Ishikawa (cell line): ENCODE measurements around the gene WDR83.

ENCODE experiments used
- CEBPB ChIP-seq: IDR thresholded peaks from 2 replicates; pipeline ENCODE4 v1.6.1; 2012
- CREB1 ChIP-seq: IDR thresholded peaks from 2 replicates; pipeline ENCODE4 v1.6.1; 2012; ENCODE audit warnings: low read depth
- EGR1 ChIP-seq: IDR thresholded peaks from 2 replicates; pipeline ENCODE4 v1.6.1; 2012
- EP300 ChIP-seq: IDR thresholded peaks from 2 replicates; pipeline ENCODE4 v1.6.1; 2012; ENCODE audit warnings: borderline replicate concordance
- FOXM1 ChIP-seq: IDR thresholded peaks from 2 replicates; pipeline ENCODE4 v1.6.1; 2012; ENCODE audit warnings: low read depth, borderline replicate concordance
- MAX ChIP-seq: IDR thresholded peaks from 2 replicates; pipeline ENCODE4 v1.6.1; 2012
- NFIC ChIP-seq: IDR thresholded peaks from 2 replicates; pipeline ENCODE4 v1.6.1; 2012
- RAD21 ChIP-seq: IDR thresholded peaks from 2 replicates; pipeline ENCODE4 v1.6.1; 2012; ENCODE audit warnings: low read depth
- REST ChIP-seq: IDR thresholded peaks from 2 replicates; pipeline ENCODE4 v1.6.1; 2012; ENCODE audit warnings: low read depth, mild to moderate bottlenecking
- TAF1 ChIP-seq: IDR thresholded peaks from 2 replicates; pipeline ENCODE4 v1.6.1; 2012; ENCODE audit warnings: low read depth, mild to moderate bottlenecking
- TCF12 ChIP-seq: IDR thresholded peaks from 2 replicates; pipeline ENCODE4 v1.6.1; 2012; ENCODE audit warnings: low read depth
- TEAD4 ChIP-seq: IDR thresholded peaks from 2 replicates; pipeline ENCODE4 v1.6.1; 2012
- USF1 ChIP-seq: IDR thresholded peaks from 2 replicates; pipeline ENCODE4 v1.6.1; 2012
- YY1 ChIP-seq: IDR thresholded peaks from 2 replicates; pipeline ENCODE4 v1.6.1; 2012; ENCODE audit warnings: low read depth
- ZBTB7A ChIP-seq: IDR thresholded peaks from 2 replicates; pipeline ENCODE4 v1.6.1; 2012; ENCODE audit warnings: low read depth

WDR83 gene

GRCh38 chr19:12652219-12652618 is 14.4 kb upstream of the WDR83 start:
- TF ChIP-seq EGR1 (no peak), YY1 (no peak), RAD21 (no peak), NFIC (no peak), TAF1 (no peak), FOXM1 (no peak), USF1 (no peak), REST (no peak), CEBPB (no peak), ZBTB7A (no peak), TCF12 (no peak), CREB1 (no peak), TEAD4 (no peak), EP300 (no peak), MAX (no peak)

- TF ChIP-seq TCF12 (no peak), ZBTB7A (no peak), REST (no peak), EGR1 (no peak), FOXM1 (no peak)
These were observed 11.1 kb upstream of the WDR83 start for GRCh38 chr19:12655546-12655945.

GRCh38 chr19:12656899-12657571 is 9.6 kb upstream of the WDR83 start:
- TF ChIP-seq USF1 (no peak), TEAD4 (no peak), FOXM1 (no peak), EGR1 (no peak), REST (no peak), RAD21 (no peak), CREB1 (no peak), MAX (no peak), EP300 (no peak), YY1 (no peak), CEBPB (no peak), TAF1 (no peak), NFIC (no peak), ZBTB7A (no peak), TCF12 (no peak)

GRCh38 chr19:12657966-12658365 is 8.6 kb upstream of the WDR83 start:
- TF ChIP-seq TCF12 (no peak), ZBTB7A (no peak), CREB1 (no peak), TAF1 (no peak), NFIC (no peak), REST (no peak), USF1 (no peak), FOXM1 (no peak), EP300 (no peak), YY1 (no peak), CEBPB (no peak)
